ENCODE data around the gene RAB8B.

The RAB8B gene

DNA sequence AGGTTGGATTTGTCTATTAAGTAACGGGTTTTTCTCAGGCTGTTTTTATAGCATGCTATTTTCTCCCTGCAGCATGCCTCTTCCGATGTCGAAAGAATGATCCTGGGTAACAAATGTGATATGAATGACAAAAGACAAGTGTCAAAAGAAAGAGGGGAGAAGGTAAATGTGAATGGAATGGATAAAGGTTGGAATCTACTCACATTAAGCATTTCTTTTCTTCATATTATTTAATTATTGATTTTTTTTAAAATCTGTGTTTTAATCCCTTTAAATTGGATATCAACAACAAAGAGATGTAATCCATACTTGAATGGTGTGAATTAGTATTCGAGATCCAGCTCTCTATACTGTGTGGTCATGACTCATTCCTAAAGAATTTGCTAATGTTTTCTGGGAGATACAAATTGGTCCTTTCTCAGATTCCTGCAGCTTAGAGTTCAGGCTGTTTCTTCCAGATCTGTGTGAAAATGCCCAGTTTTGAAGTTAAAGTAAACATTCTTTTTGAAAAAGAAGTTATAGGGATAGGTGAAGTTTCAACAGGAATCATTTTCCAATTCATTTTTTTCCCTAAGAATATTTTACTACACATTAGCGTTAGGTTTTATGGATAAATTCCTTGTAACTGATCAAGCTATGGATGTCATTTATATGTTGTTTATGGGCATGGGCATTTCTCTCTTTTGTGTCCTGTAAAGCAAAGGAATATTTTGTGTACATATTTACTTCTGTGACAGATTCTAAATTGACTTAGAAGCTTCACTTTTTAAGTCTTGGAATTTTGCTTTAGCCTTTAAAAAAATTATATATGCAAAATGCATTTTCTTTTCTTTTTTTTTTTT is 67.2 kb downstream of the RAB8B start:
- Histone ChIP-seq H3K36me3 (ENCODE audit: control insufficient read depth in 1 of 2, insufficient read depth in 2 of 2, low read length in 2 of 2) (peaks cover 10 to 36% of the 10 kb centered on the region in 2 donors), H3K4me1 (ENCODE audit: control insufficient read depth in 1 of 2, insufficient read depth in 2 of 2, low read length in 2 of 2) (no peaks in the 10 kb centered on the region), H3K9me3 (ENCODE audit: control insufficient read depth in 1 of 2, low read length in 2 of 2) (no peaks in the 10 kb centered on the region), H3K4me3 (ENCODE audit: low read depth in 1 of 2, low read length in 2 of 2) (no peak overlapping the region), H3K27ac (ENCODE audit: low read length) (no peak overlapping the region), H3K27me3 (ENCODE audit: low read depth, low read length) (no peaks in the 10 kb centered on the region)

DNA sequence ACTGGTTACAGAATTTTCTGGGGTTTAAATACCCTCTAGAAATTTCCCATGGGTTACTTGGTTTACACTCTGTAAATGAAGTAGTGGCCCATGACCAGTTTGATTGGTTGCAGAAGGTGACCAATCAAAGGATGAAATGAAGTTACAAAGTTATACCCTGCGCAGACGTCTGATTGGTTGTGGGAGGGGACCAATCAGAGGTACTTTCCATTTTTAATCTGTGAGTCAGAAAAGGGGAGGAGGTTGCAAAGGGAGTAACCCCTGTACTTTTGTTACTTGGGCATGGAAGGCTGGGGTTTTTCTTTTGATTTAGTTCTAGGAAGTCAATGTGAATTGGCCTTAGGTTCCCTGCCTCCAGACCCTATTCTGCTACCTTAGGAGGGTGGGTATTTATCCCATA is 69.3 kb downstream of the RAB8B start:
- H3K36me3 ChIP-seq (ENCODE audit: control insufficient read depth in 1 of 2, insufficient read depth in 2 of 2, low read length in 2 of 2), result peaks cover 15 to 42% of the 10 kb centered on the region in 2 donors
- no peak overlapping the region for H3K4me3 ChIP-seq (ENCODE audit: low read depth in 1 of 2, low read length in 2 of 2)
- H3K27me3 ChIP-seq (ENCODE audit: low read depth, low read length), result no peaks in the 10 kb centered on the region
- H3K4me1 ChIP-seq (ENCODE audit: control insufficient read depth in 1 of 2, insufficient read depth in 2 of 2, low read length in 2 of 2), result no peaks in the 10 kb centered on the region
- H3K27ac ChIP-seq (ENCODE audit: low read length), result no peak overlapping the region
- no peaks in the 10 kb centered on the region for H3K9me3 ChIP-seq (ENCODE audit: control insufficient read depth in 1 of 2, low read length in 2 of 2)

DNA sequence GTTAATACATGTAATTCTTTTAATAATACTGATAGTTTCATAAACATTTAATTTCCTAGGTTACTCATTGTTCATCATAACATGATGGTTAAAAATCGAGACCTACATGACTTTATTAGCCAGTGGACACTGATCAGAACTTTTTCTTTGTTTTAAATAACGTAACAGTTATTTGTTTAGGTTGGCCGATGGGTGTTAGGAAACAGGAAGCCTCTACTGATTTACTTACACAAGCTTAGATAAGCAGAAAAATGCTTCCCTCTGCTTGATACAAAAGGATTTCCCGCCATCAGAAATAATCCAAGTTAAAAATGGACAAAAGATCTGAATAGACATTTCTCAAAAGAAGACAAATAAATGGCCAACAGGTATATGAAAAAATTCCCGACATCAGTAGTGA is 71.4 kb downstream of the RAB8B start:
- Histone ChIP-seq H3K4me1 (ENCODE audit: control insufficient read depth in 1 of 2, insufficient read depth in 2 of 2, low read length in 2 of 2) (peaks cover 0 to 4% of the 10 kb centered on the region in 2 donors), H3K27ac (ENCODE audit: low read length) (no peak overlapping the region), H3K4me3 (ENCODE audit: low read depth in 1 of 2, low read length in 2 of 2) (no peak overlapping the region), H3K27me3 (ENCODE audit: low read depth, low read length) (no peaks in the 10 kb centered on the region), H3K36me3 (ENCODE audit: control insufficient read depth in 1 of 2, insufficient read depth in 2 of 2, low read length in 2 of 2) (peaks cover 20 to 38% of the 10 kb centered on the region in 2 donors), H3K9me3 (ENCODE audit: control insufficient read depth in 1 of 2, low read length in 2 of 2) (no peaks in the 10 kb centered on the region)

DNA sequence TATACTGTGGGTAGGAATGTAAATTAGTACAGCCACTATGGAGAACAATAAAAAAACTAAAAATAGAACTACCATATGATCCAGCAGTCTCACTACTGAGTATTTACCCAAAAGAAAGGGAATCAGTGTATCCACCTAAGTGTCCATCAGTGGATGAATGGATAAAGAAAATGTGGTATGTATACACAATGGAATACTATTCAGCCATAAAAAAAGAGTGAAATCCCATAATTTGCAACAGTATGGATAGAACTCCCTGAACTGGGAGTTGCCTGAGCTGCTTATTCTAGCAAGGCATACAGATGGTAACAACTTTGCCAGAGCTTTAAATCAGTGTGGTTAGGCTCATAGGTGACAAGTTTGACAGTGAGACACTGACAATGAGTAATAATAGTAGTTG is 71.9 kb downstream of the RAB8B start:
- no peak overlapping the region for H3K27ac ChIP-seq (ENCODE audit: low read length)
- H3K9me3 ChIP-seq (ENCODE audit: control insufficient read depth in 1 of 2, low read length in 2 of 2), result no peaks in the 10 kb centered on the region
- no peaks in the 10 kb centered on the region for H3K27me3 ChIP-seq (ENCODE audit: low read depth, low read length)
- H3K4me1 ChIP-seq (ENCODE audit: control insufficient read depth in 1 of 2, insufficient read depth in 2 of 2, low read length in 2 of 2), result peaks cover 0 to 4% of the 10 kb centered on the region in 2 donors
- H3K36me3 ChIP-seq (ENCODE audit: control insufficient read depth in 1 of 2, insufficient read depth in 2 of 2, low read length in 2 of 2), result peaks cover 20 to 38% of the 10 kb centered on the region in 2 donors
- H3K4me3 ChIP-seq (ENCODE audit: low read depth in 1 of 2, low read length in 2 of 2), result no peak overlapping the region

DNA sequence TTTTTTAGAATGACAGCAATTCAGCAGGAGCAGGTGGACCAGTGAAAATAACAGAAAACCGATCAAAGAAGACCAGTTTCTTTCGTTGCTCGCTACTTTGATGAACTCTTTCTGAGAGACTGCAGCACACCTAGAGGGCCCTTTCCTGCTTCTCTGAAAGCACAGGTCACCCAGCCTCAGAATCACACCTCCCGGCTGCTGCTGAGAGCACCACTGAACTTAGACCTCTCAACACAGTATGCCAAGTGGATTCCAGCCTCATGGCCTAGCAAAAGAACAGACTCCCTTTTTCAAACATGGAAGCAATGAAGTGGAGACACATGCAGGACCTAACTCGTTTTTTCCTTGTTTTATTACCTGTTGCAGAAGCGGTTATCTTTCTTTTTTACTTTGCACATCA is 74.1 kb downstream of the RAB8B start:
- Histone ChIP-seq H3K27ac (ENCODE audit: low read length) (no peak overlapping the region), H3K36me3 (ENCODE audit: control insufficient read depth in 1 of 2, insufficient read depth in 2 of 2, low read length in 2 of 2) (peaks cover 20 to 34% of the 10 kb centered on the region in 2 donors)

DNA sequence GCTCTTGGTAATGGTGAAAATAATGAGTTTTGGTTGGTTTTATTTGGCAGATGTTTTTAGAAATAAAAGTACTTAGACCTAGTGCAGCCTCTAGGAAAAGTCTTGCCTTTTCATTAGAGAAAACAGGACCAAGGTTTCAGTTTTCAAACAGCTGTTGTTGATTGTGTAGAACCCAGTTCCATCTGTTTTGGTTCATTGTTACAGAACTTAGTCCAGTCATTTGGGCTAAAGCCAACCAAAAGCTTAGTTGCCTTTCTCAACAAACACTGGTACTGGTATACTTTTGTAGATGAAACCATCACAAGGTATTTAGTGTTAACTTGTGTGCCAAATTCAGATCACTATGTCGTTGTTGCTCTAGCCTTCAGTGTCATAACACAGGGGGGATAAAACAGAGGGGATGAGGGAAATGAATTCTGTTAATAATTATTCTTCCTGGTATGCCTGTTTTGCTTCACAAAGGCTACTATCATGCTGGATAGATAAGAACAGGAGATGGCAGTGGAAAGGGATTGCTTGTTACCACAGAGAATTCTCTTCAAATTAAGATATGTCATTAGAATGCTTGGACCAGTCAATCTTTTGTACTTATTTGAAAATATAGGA is 75.4 kb downstream of the RAB8B start:
- no peaks in the 10 kb centered on the region for H3K27me3 ChIP-seq (ENCODE audit: low read depth, low read length)
- peaks cover 17 to 28% of the 10 kb centered on the region in 2 donors for H3K36me3 ChIP-seq (ENCODE audit: control insufficient read depth in 1 of 2, insufficient read depth in 2 of 2, low read length in 2 of 2)
- H3K27ac ChIP-seq (ENCODE audit: low read length), result peak overlapping the region; percentile 36
- no peak overlapping the region for H3K4me3 ChIP-seq (ENCODE audit: low read depth in 1 of 2, low read length in 2 of 2)
- no peaks in the 10 kb centered on the region for H3K9me3 ChIP-seq (ENCODE audit: control insufficient read depth in 1 of 2, low read length in 2 of 2)
- H3K4me1 ChIP-seq (ENCODE audit: control insufficient read depth in 1 of 2, insufficient read depth in 2 of 2, low read length in 2 of 2), result peaks cover 0 to 4% of the 10 kb centered on the region in 2 donors

More for the DNA sequence above, 74.1 kb downstream of the RAB8B start:
- Histone ChIP-seq H3K4me1 (ENCODE audit: control insufficient read depth in 1 of 2, insufficient read depth in 2 of 2, low read length in 2 of 2) (peaks cover 0 to 4% of the 10 kb centered on the region in 2 donors), H3K27me3 (ENCODE audit: low read depth, low read length) (no peaks in the 10 kb centered on the region), H3K4me3 (ENCODE audit: low read depth in 1 of 2, low read length in 2 of 2) (no peak overlapping the region), H3K9me3 (ENCODE audit: control insufficient read depth in 1 of 2, low read length in 2 of 2) (no peaks in the 10 kb centered on the region)

DNA sequence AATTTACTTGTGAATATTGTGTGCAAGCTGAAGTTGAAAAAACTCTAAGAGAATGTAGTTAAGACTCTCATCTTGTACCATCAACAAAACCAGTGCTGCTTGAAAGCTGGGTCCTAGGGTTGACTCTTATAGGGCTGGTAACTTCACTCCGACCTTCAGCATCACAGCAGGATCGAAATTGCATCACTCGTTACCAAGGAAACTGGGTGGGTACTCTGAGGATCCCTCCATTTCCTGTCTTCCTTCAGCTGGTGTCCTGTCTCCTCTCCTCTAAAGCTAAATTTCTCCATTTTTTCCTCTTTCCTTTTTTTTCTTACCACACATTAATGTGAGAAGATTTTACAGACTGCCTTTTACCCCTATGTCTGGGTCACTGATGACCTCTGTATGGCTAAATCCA is 85.0 kb downstream of the RAB8B start:
- H3K27ac ChIP-seq (ENCODE audit: low read length), result no peak overlapping the region
- H3K9me3 ChIP-seq (ENCODE audit: control insufficient read depth in 1 of 2, low read length in 2 of 2), result no peaks in the 10 kb centered on the region
- H3K4me1 ChIP-seq (ENCODE audit: control insufficient read depth in 1 of 2, insufficient read depth in 2 of 2, low read length in 2 of 2), result peaks cover 3 to 4% of the 10 kb centered on the region in 2 donors
- H3K36me3 ChIP-seq (ENCODE audit: control insufficient read depth in 1 of 2, insufficient read depth in 2 of 2, low read length in 2 of 2), result no peaks in the 10 kb centered on the region
- no peaks in the 10 kb centered on the region for H3K27me3 ChIP-seq (ENCODE audit: low read depth, low read length)
- no peak overlapping the region for H3K4me3 ChIP-seq (ENCODE audit: low read depth in 1 of 2, low read length in 2 of 2)

DNA sequence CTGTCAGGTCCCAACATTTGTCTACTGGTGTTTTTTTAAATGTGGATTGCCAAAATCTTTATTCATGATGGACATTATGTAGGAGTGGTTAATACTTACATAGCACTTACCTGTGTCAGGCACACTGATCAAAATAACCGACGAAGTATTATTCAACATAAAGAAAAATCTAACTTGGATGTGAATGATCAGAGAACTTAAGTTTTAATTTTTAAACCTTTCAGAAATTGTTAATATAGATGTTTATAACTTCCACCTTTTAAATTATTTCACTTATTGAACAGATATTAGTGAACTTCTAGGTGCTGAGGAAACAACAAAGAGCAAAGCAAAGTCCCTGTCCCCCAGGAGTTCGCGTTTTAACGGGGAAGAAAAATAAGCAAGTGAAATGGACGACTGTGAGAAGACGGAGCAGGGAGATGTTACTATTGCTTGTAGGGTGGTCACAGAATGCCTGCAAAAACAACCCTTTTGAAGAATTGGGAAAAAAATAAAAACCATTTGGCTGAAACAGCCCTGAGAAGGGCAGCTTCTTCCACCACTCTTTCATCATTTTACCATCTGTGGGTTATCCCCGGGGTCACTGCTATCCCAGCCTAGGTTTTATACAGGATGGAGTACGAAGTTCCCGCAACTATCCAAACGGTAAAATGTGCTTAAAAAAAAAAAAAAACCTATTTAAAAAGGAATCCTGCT is 87.1 kb downstream of the RAB8B start:
- H3K4me1 ChIP-seq (ENCODE audit: control insufficient read depth in 1 of 2, insufficient read depth in 2 of 2, low read length in 2 of 2), result peaks cover 3 to 4% of the 10 kb centered on the region in 2 donors
- H3K9me3 ChIP-seq (ENCODE audit: control insufficient read depth in 1 of 2, low read length in 2 of 2), result no peaks in the 10 kb centered on the region
- H3K27me3 ChIP-seq (ENCODE audit: low read depth, low read length), result no peaks in the 10 kb centered on the region
- peak overlapping the region; percentile 69 to 77 for H3K4me3 ChIP-seq (ENCODE audit: low read depth in 1 of 2, low read length in 2 of 2)
- no peaks in the 10 kb centered on the region for H3K36me3 ChIP-seq (ENCODE audit: control insufficient read depth in 1 of 2, insufficient read depth in 2 of 2, low read length in 2 of 2)
- H3K27ac ChIP-seq (ENCODE audit: low read length), result peak overlapping the region; percentile 83

DNA sequence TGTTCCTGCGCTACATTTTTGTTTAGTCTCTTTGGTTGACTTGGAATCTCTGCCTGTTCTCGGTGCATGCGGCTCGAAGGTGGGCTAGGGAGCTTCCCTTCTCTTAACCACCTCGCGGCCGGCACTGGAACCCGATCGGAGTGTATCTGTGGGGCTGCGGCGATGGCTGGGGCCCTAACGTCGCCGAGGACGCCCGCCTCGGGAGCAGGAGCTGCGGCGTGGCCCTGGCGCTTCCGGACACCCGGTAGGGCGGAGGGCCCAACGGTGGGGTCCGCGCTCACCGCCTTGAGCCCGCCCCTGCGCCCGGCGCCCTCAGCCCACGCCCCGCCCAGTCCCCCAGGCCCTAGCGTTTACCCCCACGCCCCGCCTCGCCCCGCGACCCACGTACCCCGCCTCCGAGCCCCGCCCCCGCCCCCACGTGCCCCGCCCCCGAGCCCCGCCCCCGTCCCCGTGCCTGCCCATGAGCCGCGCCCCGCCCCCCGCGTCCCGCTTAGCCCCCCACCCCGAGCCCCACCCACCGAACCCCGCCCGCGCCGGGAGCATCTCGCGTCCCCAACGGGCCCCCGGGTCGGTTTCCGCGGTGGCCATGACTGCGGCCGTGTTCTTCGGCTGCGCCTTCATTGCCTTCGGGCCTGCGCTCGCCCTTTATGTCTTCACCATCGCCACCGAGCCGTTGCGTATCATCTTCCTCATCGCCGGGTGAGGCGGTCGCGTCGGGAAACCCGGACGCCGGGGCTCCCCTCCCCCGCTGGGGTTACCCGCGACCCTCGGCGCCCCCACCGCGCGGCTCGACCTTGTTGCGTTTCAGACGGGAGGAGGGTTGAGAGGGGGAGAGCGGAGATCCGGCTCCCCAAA is 87.9 kb downstream of the RAB8B start, which contains the start of gene APH1B:
Gene APH1B (plus strand): TSS at position 568 of the 855 bp plus-strand sequence. CDS start 19 bp downstream, at position 587.
- no peaks in the 10 kb centered on the region for H3K36me3 ChIP-seq (ENCODE audit: control insufficient read depth in 1 of 2, insufficient read depth in 2 of 2, low read length in 2 of 2)
- H3K4me1 ChIP-seq (ENCODE audit: control insufficient read depth in 1 of 2, insufficient read depth in 2 of 2, low read length in 2 of 2), result peaks cover 3 to 4% of the 10 kb centered on the region in 2 donors
- H3K27ac ChIP-seq (ENCODE audit: low read length), result peak within 1 kb of the TSS; percentile 83
- H3K4me3 ChIP-seq (ENCODE audit: low read depth in 1 of 2, low read length in 2 of 2), result peak within 1 kb of the TSS; percentile 78 to 91
- H3K9me3 ChIP-seq (ENCODE audit: control insufficient read depth in 1 of 2, low read length in 2 of 2), result no peaks in the 10 kb centered on the region
- no peaks in the 10 kb centered on the region for H3K27me3 ChIP-seq (ENCODE audit: low read depth, low read length)

DNA sequence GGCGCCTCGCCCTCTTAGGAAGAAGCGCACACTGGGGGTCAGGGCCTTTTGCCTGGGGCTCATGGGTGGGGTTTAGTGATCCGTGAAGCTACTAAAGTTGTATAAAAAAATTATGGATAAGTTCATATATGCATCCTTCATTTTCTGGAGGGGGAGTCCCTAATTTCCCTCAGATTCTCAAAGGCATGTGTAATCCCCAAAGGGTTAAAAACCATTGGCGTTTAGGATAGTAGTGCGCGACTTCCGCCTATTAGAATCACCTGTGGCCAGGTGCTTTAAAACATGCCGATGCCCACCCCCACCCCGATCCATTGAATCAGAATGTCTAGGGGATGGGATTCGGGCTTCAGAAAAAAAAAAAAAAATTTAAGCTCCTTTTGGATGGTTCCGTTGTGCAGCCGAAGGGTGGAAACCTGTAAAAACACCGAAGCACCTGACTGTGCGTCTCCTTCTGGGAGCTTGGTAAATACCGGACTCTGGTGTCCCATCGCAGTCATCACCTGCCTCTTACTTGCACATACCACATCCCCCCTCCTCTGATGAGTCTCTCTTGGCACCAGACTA is 88.6 kb downstream of the RAB8B start:
- Histone ChIP-seq H3K27me3 (ENCODE audit: low read depth, low read length) (no peaks in the 10 kb centered on the region), H3K27ac (ENCODE audit: low read length) (peak overlapping the region; percentile 67), H3K36me3 (ENCODE audit: control insufficient read depth in 1 of 2, insufficient read depth in 2 of 2, low read length in 2 of 2) (no peaks in the 10 kb centered on the region), H3K9me3 (ENCODE audit: control insufficient read depth in 1 of 2, low read length in 2 of 2) (no peaks in the 10 kb centered on the region), H3K4me1 (ENCODE audit: control insufficient read depth in 1 of 2, insufficient read depth in 2 of 2, low read length in 2 of 2) (peaks cover 3 to 4% of the 10 kb centered on the region in 2 donors), H3K4me3 (ENCODE audit: low read depth in 1 of 2, low read length in 2 of 2) (peak overlapping the region; percentile 78 to 91)

Data from muscle layer of duodenum (tissue), 2 donors.